ENCODE measurements around the gene PIGV.

The PIGV gene

DNA sequence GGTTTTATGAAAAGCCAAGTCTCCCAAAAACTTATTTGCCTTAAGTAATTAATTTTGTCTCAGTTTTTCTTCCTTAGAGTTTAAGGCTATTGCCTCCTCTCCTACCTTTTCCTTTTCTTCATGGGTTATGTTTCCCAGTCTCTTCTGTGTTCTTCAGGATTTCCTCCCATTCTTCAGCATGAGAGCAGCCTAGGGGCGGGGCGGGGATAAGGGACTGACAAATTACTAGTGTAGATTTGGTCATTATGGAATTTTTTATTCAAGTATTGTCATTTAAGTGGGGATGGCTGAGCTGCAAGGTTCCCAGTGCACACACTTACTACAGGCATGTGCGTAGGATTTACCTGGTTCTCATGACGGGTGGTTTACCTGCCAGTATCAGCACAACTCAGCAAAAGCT lies 35.2 kb upstream of the PIGV start:
- in situ Hi-C loops (cut with HindIII; ENCODE audit: low sequenced_read_pairs), result no loop called here
- DNase-seq (ENCODE audit: low read depth, low spot score), result no peak
- TF ChIP-seq, protein P1, sequence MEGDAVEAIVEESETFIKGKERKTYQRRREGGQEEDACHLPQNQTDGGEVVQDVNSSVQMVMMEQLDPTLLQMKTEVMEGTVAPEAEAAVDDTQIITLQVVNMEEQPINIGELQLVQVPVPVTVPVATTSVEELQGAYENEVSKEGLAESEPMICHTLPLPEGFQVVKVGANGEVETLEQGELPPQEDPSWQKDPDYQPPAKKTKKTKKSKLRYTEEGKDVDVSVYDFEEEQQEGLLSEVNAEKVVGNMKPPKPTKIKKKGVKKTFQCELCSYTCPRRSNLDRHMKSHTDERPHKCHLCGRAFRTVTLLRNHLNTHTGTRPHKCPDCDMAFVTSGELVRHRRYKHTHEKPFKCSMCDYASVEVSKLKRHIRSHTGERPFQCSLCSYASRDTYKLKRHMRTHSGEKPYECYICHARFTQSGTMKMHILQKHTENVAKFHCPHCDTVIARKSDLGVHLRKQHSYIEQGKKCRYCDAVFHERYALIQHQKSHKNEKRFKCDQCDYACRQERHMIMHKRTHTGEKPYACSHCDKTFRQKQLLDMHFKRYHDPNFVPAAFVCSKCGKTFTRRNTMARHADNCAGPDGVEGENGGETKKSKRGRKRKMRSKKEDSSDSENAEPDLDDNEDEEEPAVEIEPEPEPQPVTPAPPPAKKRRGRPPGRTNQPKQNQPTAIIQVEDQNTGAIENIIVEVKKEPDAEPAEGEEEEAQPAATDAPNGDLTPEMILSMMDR (IDR thresholded peaks at IDR 0.05; ENCODE audit: low read depth, low read length), result no peak
- no peak overlapping the region for H3K4me3 ChIP-seq (ENCODE audit: low read depth, low read length)

GRCh38 chr1:26754086-26754874 lies 33.5 kb upstream of the PIGV start:
- DNase-seq (ENCODE audit: low read depth, low spot score), result no peak
- TF ChIP-seq, protein P1 (IDR thresholded peaks at IDR 0.05; ENCODE audit: low read depth, low read length), result no peak
- H3K4me3 ChIP-seq (ENCODE audit: low read depth, low read length), result no peak overlapping the region
- in situ Hi-C loops (cut with HindIII; ENCODE audit: low sequenced_read_pairs), result no loop called here

GRCh38 chr1:26758358-26758757 lies 29.4 kb upstream of the PIGV start:
- no peak overlapping the region for H3K4me3 ChIP-seq (ENCODE audit: low read depth, low read length)
- TF ChIP-seq, protein P1 (IDR thresholded peaks at IDR 0.05; ENCODE audit: low read depth, low read length), result no peak
- in situ Hi-C loops (cut with HindIII; ENCODE audit: low sequenced_read_pairs), result no loop called here
- no peak for DNase-seq (ENCODE audit: low read depth, low spot score)

GRCh38 chr1:26759531-26759930 lies 28.2 kb upstream of the PIGV start:
- H3K4me3 ChIP-seq (ENCODE audit: low read depth, low read length), result no peak overlapping the region
- in situ Hi-C loops (cut with HindIII; ENCODE audit: low sequenced_read_pairs), result no loop called here
- no peak for DNase-seq (ENCODE audit: low read depth, low spot score)
- TF ChIP-seq, protein P1 (IDR thresholded peaks at IDR 0.05; ENCODE audit: low read depth, low read length), result no peak

DNA sequence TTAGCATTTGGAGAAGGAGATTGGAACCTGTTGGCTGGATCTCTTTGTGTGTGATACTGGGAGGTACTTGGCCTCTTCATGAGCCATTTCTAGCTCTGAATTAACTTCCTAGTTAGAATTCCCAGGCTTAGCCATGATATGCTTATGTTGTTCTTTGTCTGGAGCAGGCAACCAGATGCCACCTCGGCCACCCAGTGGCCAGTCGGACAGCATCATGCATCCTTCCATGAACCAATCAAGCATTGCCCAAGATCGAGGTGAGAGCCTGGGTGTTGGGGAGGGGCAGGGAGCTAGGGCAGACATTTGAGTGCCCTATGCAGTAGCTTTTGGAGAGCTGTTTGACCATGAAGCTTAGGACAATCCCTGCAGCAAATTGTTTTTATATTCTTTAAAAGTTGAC lies 26.5 kb upstream of the PIGV start:
- in situ Hi-C loops (cut with HindIII; ENCODE audit: low sequenced_read_pairs), result no loop called here
- TF ChIP-seq, protein P1 (IDR thresholded peaks at IDR 0.05; ENCODE audit: low read depth, low read length), result no peak
- DNase-seq (ENCODE audit: low read depth, low spot score), result no peak
- no peak overlapping the region for H3K4me3 ChIP-seq (ENCODE audit: low read depth, low read length)

DNA sequence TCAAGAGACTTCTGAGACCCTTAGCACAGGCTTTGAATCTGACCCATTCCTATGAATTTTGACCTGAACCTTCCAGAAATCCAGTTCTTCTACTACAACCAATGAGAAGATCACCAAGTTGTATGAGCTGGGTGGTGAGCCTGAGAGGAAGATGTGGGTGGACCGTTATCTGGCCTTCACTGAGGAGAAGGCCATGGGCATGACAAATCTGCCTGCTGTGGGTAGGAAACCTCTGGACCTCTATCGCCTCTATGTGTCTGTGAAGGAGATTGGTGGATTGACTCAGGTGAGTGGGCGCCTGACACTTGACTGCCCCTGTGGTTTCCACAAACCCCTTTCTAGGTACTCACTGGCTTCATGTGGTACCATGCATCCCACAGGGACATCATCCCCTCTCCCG lies 20.0 kb upstream of the PIGV start:
- H3K4me3 ChIP-seq (ENCODE audit: low read depth, low read length), result no peak overlapping the region
- TF ChIP-seq, protein P1 (IDR thresholded peaks at IDR 0.05; ENCODE audit: low read depth, low read length), result no peak
- in situ Hi-C loops (cut with HindIII; ENCODE audit: low sequenced_read_pairs), result no loop called here
- DNase-seq (ENCODE audit: low read depth, low spot score), result no peak
